ENCODE measurements around the gene PAM.

Gene PAM

DNA sequence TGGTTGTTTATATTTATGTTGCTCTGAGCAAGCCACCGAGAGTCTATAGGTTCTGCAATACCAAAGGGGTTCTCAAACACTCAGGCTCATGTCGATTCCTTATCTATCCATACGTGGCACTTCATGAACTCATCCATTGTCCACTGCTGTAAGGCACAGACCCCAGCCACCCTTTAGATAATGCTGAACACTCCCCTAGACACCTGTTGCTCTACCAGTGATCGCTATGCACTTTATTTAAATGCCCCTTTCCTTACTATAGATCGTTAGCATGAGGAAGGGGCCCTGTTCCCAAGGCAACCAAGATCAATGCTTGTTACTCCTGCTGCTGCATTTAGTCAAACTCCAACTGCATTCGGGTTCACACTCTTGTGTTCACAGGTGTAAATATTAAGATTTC is 171.9 kb downstream of the PAM start:
- H3K9me3 ChIP-seq: no peaks in the 10 kb centered on the region
- H3K27me3 ChIP-seq (ENCODE audit: low read depth): no peaks in the 10 kb centered on the region
- no peak overlapping the region for H3K4me3 ChIP-seq
- DNase-seq (ENCODE audit: low spot score in 2 of 2): no peak
- no peaks in the 10 kb centered on the region for H3K36me3 ChIP-seq (replicated peaks)
- H3K4me1 ChIP-seq: no peaks in the 10 kb centered on the region
- in situ Hi-C loops (cut with MboI; ENCODE audit: low sequenced_read_pairs): no loop called here

DNA sequence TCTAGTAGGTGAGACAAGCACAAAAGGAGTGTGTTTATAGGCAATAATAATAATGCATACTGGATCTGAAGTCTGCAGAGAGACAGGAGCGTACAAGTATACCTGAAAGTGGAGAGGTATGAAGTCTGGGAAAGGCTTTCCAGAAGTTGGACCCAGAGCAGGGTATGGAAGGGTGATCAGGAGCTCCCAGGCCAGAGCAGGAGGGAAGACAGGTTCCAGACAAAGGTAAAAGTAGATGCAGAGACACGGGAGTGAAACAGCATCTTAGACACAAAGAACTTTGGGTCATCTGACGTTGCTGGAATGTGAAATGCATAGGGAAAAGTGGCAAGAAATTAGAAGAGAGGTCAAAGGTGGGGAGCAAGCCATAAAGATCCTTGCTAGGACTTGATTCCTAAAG is 175.1 kb downstream of the PAM start:
- Histone ChIP-seq H3K4me3 (no peak overlapping the region), H3K27me3 (ENCODE audit: low read depth) (no peaks in the 10 kb centered on the region), H3K9me3 (no peaks in the 10 kb centered on the region), H3K36me3 (replicated peaks) (no peaks in the 10 kb centered on the region), H3K4me1 (no peaks in the 10 kb centered on the region)
- in situ Hi-C loops (cut with MboI; ENCODE audit: low sequenced_read_pairs): no loop called here
- DNase-seq (ENCODE audit: low spot score in 2 of 2): no peak

GRCh38 chr5:102931085-102931725 is 176.1 kb downstream of the PAM start:
- H3K4me3 ChIP-seq: no peak overlapping the region
- H3K4me1 ChIP-seq: no peaks in the 10 kb centered on the region
- H3K36me3 ChIP-seq (replicated peaks): no peaks in the 10 kb centered on the region
- H3K27me3 ChIP-seq (ENCODE audit: low read depth): no peaks in the 10 kb centered on the region
- no peak for DNase-seq (ENCODE audit: low spot score in 2 of 2)
- no peaks in the 10 kb centered on the region for H3K9me3 ChIP-seq
- in situ Hi-C loops (cut with MboI; ENCODE audit: low sequenced_read_pairs): no loop called here

DNA sequence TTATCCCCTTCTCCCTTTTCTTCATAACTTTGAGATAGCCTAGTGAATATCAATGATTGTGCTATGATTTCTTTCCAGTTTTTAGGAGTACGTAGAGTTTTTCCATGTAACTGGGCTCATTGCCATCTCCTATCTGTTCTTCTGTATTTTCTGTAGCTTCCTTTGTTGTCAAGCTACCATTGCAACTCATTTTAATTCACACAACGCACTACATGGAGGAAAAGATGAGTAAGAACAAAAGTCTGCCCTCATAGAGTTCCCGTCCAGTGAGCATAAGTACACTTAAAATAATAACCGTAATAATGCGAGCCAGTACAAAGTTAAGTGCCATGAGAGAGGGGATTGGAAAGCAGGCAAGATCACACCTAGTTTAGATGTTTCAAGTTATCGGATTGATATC is 177.7 kb downstream of the PAM start:
- H3K4me1 ChIP-seq: no peaks in the 10 kb centered on the region; the same call in 1 of the 2 replicates
- H3K9me3 ChIP-seq: no peaks in the 10 kb centered on the region
- H3K27me3 ChIP-seq (ENCODE audit: low read depth): no peaks in the 10 kb centered on the region
- no peak for DNase-seq (ENCODE audit: low spot score in 2 of 2)
- H3K4me3 ChIP-seq: no peak overlapping the region
- H3K36me3 ChIP-seq (replicated peaks): no peaks in the 10 kb centered on the region
- in situ Hi-C loops (cut with MboI; ENCODE audit: low sequenced_read_pairs): no loop called here

DNA sequence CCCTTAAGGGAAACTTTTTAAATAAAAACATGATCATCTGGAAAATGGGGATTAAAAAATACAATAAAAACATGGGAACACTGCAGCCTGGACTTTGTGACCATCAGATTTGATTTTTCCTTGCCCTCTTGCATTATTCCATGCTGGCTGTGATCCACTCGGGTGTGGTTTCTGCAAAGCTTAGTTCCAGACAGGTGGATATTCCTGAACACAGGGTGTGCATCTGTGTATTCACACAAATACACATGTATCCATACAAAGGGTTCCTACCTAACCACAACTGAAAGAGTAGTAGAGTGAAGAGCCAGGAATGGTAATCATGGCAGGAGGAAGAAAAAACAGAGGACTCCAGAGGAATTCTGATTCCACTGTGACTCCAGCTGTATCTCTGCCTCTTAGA is 178.2 kb downstream of the PAM start:
- in situ Hi-C loops (cut with MboI; ENCODE audit: low sequenced_read_pairs): no loop called here
- no peaks in the 10 kb centered on the region; the same call in 1 of the 2 replicates for H3K4me1 ChIP-seq
- H3K36me3 ChIP-seq (replicated peaks): no peaks in the 10 kb centered on the region
- DNase-seq (ENCODE audit: low spot score in 2 of 2): no peak
- no peaks in the 10 kb centered on the region for H3K9me3 ChIP-seq
- H3K4me3 ChIP-seq: no peak overlapping the region
- no peaks in the 10 kb centered on the region for H3K27me3 ChIP-seq (ENCODE audit: low read depth)

DNA sequence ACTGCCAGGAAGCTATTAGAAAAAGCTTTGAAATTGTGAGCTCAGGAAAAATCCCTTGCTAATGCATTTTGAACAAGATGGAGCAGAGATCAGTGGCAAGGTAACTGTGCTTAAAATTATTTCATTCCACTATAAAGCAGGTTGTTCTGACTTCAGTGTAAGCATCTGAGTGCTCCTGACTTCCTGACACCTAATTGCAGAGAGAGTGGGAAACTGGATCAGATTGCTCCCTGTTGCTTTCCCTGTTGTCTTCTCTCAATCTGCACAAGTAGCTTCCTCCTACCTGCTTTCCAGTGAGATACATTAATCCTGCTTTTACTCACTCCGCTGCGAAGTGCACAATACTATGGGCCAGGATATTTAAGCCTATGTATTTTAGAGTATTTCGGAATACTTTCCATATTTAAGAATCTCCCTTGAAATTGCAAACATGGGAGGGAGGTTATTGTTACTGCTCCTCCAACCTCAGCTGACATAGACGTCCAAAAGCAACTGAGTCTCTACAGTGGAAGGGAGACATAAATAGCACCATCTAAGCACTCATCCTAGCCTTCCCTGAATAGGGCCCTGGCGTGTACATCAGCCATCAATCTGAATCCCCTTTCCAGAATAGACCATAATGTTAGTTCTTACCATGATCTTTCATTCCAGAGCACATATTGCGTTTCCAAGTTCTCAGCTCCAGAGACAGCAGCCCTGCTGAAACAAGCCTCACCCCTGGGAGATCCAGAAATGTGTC is 178.8 kb downstream of the PAM start:
- Histone ChIP-seq H3K4me3 (no peak overlapping the region), H3K36me3 (replicated peaks) (no peaks in the 10 kb centered on the region), H3K27me3 (ENCODE audit: low read depth) (no peaks in the 10 kb centered on the region), H3K4me1 (no peaks in the 10 kb centered on the region; the same call in 1 of the 2 replicates), H3K9me3 (no peaks in the 10 kb centered on the region)
- in situ Hi-C loops (cut with MboI; ENCODE audit: low sequenced_read_pairs): no loop called here
- DNase-seq (ENCODE audit: low spot score in 2 of 2): no peak

DNA sequence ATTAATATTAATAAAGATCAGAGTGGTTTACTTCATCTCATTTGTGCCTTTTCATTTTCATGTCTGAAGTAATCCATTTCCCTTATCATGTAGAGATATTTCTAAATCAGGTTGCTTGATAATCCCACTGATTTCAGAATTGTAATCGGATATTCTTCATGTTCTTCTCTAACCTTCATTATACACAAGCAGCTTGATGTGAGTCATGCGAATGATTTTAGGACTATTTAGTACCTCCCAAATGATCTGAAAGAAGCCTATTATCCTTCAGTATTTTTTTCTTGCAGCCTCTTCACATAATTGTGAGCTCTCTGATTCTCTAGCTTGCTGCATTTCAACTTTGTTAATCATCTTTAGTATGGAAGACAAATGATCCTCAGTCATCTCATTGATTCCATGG is 182.8 kb downstream of the PAM start:
- H3K4me1 ChIP-seq: no peaks in the 10 kb centered on the region; the same call in 1 of the 2 replicates
- in situ Hi-C loops (cut with MboI; ENCODE audit: low sequenced_read_pairs): no loop called here
- no peak overlapping the region for H3K4me3 ChIP-seq
- no peaks in the 10 kb centered on the region for H3K9me3 ChIP-seq
- H3K27me3 ChIP-seq (ENCODE audit: low read depth): no peaks in the 10 kb centered on the region
- no peaks in the 10 kb centered on the region for H3K36me3 ChIP-seq (replicated peaks)
- no peak for DNase-seq (ENCODE audit: low spot score in 2 of 2)

DNA sequence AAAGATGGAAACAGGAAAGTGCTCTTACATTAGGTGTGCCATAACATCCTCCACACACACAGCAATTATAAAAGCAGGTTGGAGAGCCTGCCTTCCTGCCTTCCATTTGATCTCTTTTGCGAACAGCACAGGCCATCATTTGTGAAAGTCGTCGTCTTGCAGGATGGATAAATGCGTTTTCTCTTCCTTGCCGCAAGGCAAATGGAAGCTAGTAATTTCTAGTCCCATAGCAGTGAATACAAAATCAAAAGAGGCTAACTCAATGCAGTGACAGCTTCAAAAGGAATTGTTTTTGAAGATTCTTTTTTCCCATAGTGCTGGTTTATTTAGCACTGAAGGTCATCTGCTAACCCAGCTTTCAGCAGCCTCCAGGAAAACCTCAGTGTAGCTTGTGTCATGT is 186.0 kb downstream of the PAM start:
- no peaks in the 10 kb centered on the region for H3K27me3 ChIP-seq (ENCODE audit: low read depth)
- H3K36me3 ChIP-seq (replicated peaks): no peaks in the 10 kb centered on the region
- DNase-seq (ENCODE audit: low spot score in 2 of 2): no peak
- in situ Hi-C loops (cut with MboI; ENCODE audit: low sequenced_read_pairs): no loop called here
- no peaks in the 10 kb centered on the region for H3K9me3 ChIP-seq
- no peak overlapping the region for H3K4me3 ChIP-seq
- peaks cover 4% of the 10 kb centered on the region for H3K4me1 ChIP-seq

- H3K9me3 ChIP-seq: no peaks in the 10 kb centered on the region
- in situ Hi-C loops (cut with MboI; ENCODE audit: low sequenced_read_pairs): no loop called here
- H3K36me3 ChIP-seq (replicated peaks): no peaks in the 10 kb centered on the region
- no peak for DNase-seq (ENCODE audit: low spot score in 2 of 2)
- H3K4me3 ChIP-seq: no peak overlapping the region
- H3K27me3 ChIP-seq (ENCODE audit: low read depth): no peaks in the 10 kb centered on the region
- peaks cover 4% of the 10 kb centered on the region; the same call in 1 of the 2 replicates for H3K4me1 ChIP-seq
Measured at GRCh38 chr5:102946414-102946813, 191.3 kb downstream of the PAM start.

DNA sequence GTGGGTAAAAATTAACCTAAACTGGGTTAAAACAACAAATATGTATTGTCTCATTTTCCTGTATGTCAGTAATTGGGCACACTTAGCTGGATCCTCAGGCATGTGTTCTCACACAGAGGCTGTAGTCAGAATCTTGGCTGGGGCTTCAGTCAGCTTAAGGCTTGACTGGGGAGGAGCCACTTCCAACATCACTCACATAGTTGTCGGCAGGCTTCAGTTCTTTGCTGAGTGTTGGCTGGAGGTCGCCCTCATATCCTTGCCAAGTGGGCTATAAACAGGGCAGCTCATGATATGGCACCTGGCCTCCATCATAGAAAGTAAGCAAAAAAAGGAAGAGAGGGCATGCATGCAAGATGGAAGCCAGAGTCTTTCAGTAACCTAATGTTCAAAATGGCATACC is 191.9 kb downstream of the PAM start:
- Histone ChIP-seq H3K9me3 (no peaks in the 10 kb centered on the region), H3K27me3 (ENCODE audit: low read depth) (no peaks in the 10 kb centered on the region), H3K4me3 (no peak overlapping the region), H3K4me1 (peaks cover 4% of the 10 kb centered on the region; the same call in 1 of the 2 replicates), H3K36me3 (replicated peaks) (no peaks in the 10 kb centered on the region)
- DNase-seq (ENCODE audit: low spot score in 2 of 2): no peak
- in situ Hi-C loops (cut with MboI; ENCODE audit: low sequenced_read_pairs): no loop called here

DNA sequence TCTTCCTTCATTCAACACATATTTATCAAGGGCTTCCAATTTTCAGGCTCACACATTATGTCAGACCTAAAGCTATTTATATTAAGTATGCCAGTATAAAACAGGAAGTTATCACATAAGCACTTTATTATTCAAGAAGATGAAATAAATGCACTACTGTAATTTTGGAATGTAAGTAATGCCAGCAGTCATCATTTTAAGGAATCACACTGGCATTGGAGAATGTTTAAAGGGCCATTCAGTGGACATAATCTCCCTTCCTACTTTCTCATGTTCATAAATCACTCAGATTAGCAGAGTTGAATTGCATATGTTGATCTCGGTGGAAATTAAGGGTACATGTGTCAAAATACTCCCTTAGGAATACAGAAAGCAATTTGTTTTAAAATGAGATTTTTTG is 200.4 kb downstream of the PAM start:
- Histone ChIP-seq H3K4me3 (no peak overlapping the region), H3K27me3 (ENCODE audit: low read depth) (no peaks in the 10 kb centered on the region), H3K9me3 (no peaks in the 10 kb centered on the region), H3K4me1 (peaks cover 2% of the 10 kb centered on the region; the same call in 1 of the 2 replicates), H3K36me3 (replicated peaks) (no peaks in the 10 kb centered on the region)
- no peak for DNase-seq (ENCODE audit: low spot score in 2 of 2)
- in situ Hi-C loops (cut with MboI; ENCODE audit: low sequenced_read_pairs): no loop called here

DNA sequence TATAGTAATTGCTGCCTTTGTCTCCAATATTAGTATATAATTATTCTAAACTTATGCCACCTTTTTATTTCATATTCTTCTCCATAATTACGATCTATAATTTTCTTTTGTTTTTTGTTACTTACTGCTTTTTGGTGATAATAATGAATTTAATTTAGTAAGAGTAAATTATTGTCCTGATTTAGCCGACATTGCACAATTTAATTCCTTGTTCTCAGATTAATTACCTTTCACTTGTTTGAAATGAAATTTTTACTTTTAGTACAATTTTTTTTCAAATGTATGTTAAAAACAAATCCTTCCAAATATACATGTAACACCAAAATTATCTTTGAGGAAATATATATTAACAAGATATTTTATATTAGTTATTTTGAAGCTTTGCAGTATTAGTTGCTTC is 201.5 kb downstream of the PAM start:
- in situ Hi-C loops (cut with MboI; ENCODE audit: low sequenced_read_pairs): no loop called here
- H3K36me3 ChIP-seq (replicated peaks): no peaks in the 10 kb centered on the region
- no peak overlapping the region for H3K4me3 ChIP-seq
- peaks cover 2% of the 10 kb centered on the region; the same call in 1 of the 2 replicates for H3K4me1 ChIP-seq
- no peak for DNase-seq (ENCODE audit: low spot score in 2 of 2)
- no peaks in the 10 kb centered on the region for H3K27me3 ChIP-seq (ENCODE audit: low read depth)
- H3K9me3 ChIP-seq: no peaks in the 10 kb centered on the region

DNA sequence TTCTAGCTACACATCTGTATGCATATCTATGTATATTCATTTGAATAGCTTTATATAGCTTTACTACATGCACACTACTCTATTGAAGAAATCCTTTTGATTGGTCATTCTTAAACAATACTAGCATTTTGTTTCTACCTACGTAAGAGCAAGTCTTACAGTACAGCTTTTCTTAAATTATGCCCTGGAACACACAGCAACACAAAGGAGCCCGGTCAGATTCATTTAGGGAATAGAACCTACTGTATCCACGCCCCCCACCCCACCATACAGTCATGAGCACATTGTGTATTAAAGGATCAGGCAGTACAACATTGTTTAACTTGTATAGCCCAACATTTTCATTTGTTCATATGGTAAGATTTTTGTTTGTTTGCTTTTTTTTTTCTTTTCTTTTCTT is 202.0 kb downstream of the PAM start:
- Histone ChIP-seq H3K36me3 (replicated peaks) (no peaks in the 10 kb centered on the region), H3K27me3 (ENCODE audit: low read depth) (no peaks in the 10 kb centered on the region), H3K4me1 (peaks cover 2% of the 10 kb centered on the region; the same call in 1 of the 2 replicates), H3K9me3 (no peaks in the 10 kb centered on the region), H3K4me3 (no peak overlapping the region)
- in situ Hi-C loops (cut with MboI; ENCODE audit: low sequenced_read_pairs): no loop called here
- peak in 1 of 2 experiments; percentile 26 for DNase-seq (ENCODE audit: low spot score in 2 of 2)

GRCh38 chr5:102958481-102959011 is 203.4 kb downstream of the PAM start:
- no peaks in the 10 kb centered on the region for H3K9me3 ChIP-seq
- H3K27me3 ChIP-seq (ENCODE audit: low read depth): no peaks in the 10 kb centered on the region
- H3K4me1 ChIP-seq: peaks cover 2% of the 10 kb centered on the region; the same call in 1 of the 2 replicates
- no peak overlapping the region for H3K4me3 ChIP-seq
- in situ Hi-C loops (cut with MboI; ENCODE audit: low sequenced_read_pairs): no loop called here
- no peak for DNase-seq (ENCODE audit: low spot score in 2 of 2)
- no peaks in the 10 kb centered on the region for H3K36me3 ChIP-seq (replicated peaks)

All from HAP-1 (cell line).